GM18498 (cell line): ENCODE measurements around the gene PAM.
"Not testable (repeated sequence)": the region's sequence is repeated elsewhere in the genome, so short reads cannot be mapped to it uniquely, and the experiment has no call there.

Experiments used
- ATAC-seq: cut with Tn5 transposase; IDR thresholded peaks from one replicate; pipeline ENCODE4 v1.9.1; 2021; ENCODE audit warnings: mild to moderate bottlenecking, moderate library complexity; ENCODE audit not compliant: unreplicated experiment

PAM gene

GRCh38 chr5:102750151-102750834 is 4.8 kb upstream of the PAM start:
- ATAC-seq = no peak

DNA sequence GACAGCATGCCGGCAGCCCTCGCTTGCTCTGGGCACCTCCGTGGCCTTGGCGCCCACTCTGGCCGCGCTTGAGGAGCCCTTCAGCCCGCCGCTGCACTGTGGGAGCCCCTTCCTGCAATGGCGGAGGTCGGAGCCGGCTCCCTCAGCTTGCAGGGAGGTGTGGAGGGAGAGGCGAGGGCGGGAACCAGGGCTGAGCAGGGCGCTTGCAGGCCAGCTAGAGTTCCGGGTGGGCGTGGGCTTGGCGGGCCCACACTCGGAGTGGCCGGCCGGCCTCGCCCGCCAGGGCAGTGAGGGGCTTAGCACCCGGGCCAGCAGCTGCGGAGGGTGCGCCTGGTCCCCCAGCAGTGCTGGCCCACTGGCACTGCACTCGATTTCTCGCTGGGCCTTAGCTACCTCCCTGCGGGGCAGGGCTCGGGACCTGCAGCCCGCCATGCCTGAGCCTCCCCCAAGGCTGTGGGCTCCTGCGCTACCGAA is 3.2 kb upstream of the PAM start:
- not testable (repeated sequence) for ATAC-seq

GRCh38 chr5:102753889-102754766 is 977 bp upstream of the PAM start:
- no peak for ATAC-seq

GRCh38 chr5:102755686-102756371 is 724 bp downstream of the PAM start:
- ATAC-seq = peak; percentile 69

DNA sequence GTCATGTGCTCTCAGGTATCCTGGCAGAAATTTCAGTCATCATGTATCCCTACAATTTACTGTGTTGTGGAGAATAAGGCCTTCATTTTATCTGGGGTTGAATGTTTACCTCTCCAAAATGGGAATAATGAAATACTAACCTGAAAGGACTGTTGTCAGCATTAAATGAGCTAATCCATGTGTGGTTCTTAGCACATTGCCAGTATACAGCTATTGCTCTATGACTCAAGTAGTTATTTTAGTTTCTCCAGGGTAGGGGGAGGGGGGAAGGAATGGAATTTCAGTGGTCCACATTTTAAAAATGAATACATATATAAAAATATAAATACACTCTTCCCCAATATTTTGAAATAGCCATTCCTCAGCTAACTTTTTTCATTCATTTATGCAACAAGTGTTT is 3.5 kb downstream of the PAM start:
- no peak for ATAC-seq

GRCh38 chr5:102759289-102759688 is 4.2 kb downstream of the PAM start:
- no peak for ATAC-seq

DNA sequence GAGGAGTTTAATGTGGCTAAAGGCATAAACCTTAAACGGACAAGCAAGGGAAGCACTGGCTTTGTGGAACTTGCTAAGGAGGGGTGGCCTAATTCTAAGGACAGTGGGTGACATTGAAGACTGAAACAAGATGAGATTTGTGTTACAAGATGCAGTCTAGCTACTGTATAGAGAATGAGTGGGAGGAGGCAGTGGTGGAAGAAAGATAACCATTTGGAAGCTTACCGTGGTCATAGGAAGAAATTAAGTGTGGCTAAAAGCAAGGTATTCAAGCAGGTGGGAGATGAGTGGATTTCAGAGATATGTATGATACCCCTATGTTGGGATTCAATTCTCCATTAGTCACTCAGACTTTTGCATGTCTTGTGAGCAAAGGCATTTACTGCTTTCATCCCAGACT is 4.6 kb downstream of the PAM start:
- ATAC-seq = no peak

GRCh38 chr5:102760815-102761214 is 5.7 kb downstream of the PAM start:
- no peak for ATAC-seq

GRCh38 chr5:102762095-102762534 is 7.0 kb downstream of the PAM start:
- peak; percentile 86 for ATAC-seq

DNA sequence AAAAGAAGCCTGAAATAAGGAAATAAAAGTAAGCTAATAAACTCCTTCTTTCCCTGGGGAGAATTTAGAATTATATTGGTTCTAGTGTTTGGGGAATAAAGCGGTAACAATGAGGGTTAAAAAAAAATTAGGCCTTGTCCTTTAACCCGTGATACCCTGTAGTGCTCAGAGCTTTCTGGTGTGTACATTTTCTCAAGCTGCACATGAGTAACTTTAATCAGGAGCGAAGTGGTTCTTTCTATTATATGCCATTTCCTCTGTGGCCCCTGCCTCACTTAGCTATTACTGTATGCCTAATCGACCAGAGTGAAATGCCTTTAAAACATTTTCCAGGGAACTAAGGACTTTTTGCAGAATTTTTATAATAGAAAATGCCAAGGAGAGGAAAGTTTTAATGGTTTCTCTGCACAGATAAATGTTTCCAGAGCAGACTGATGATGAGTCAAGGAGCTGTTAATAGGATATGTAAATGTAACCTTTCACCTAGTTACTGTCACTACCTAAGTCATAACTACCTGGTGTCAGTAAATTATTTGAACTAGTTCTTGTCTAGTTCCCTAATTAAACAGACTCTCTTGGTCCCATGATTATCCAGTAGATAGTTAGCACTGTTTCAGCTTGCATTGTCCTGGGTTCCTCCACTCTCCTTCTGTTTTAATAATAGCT is 7.6 kb downstream of the PAM start:
- peak; percentile 25 for ATAC-seq

GRCh38 chr5:102763734-102764133 is 8.6 kb downstream of the PAM start:
- no peak for ATAC-seq

- ATAC-seq = no peak
These were observed 9.4 kb downstream of the PAM start for GRCh38 chr5:102764381-102765004.

GRCh38 chr5:102765350-102765749 is 10.2 kb downstream of the PAM start:
- no peak for ATAC-seq

DNA sequence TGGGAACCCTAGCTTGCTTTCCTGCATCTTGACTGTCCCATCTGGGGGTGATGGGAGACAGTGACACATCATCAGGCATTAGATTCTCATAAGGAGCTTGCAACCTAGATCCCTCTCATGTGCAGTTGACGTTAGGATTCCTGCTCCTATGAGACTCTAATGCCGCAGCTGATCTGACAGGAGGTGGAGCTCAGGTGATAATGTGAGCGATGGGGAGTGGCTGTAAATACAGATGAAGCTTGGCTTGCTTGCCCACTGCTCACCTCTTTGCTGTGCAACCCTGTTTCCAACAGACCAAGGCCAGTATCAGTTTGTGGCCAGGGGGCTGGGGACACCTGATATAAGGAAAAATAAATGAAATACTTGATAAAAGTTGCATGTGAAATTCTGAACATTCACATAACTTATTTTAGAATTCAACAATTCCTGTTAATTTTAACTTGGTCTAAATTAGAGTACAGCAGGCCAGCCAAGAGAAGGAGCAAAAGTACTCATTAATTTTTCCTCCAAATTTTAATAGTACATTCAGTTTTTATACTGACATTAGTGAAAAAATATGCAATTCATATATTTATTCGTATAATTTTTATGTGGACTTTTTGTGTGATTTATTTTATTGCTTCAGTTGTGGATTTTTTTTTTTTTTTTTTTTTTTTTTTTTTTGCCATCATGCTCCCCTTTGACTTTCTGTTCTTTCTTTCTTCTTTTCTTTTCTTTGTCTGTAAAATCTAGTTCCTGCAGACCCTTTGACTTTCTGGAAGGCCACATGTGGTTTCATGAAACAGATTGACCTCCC is 11.4 kb downstream of the PAM start:
- no peak for ATAC-seq

DNA sequence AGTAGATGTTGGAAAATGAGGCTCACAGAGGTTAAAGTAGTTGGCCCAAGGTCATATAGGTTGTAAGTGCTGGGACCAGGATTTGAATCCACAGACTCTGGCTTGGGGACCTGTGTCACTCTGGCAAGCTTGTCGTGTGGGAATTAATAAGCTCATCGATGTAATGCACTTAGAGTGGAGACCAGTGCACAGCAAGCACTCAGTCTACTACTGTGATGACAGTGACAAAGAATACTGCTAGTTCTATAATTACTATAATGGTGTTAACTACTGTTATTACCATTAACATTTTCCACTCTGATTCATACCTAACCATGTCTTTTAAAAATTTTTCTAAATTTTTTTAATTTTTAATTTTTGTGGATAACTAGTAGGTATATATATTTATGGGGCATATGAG is 12.8 kb downstream of the PAM start:
- ATAC-seq = no peak

GRCh38 chr5:102770803-102771202 is 15.7 kb downstream of the PAM start:
- ATAC-seq = no peak

GRCh38 chr5:102771435-102771834 is 16.3 kb downstream of the PAM start:
- no peak for ATAC-seq

GRCh38 chr5:102772273-102772672 is 17.2 kb downstream of the PAM start:
- no peak for ATAC-seq

- no peak for ATAC-seq
These were observed 18.0 kb downstream of the PAM start for GRCh38 chr5:102773133-102773532.

- ATAC-seq = not testable (repeated sequence)
These were observed 20.7 kb downstream of the PAM start for GRCh38 chr5:102775756-102776155.
